GM19372 (cell line): ENCODE data around the gene RFC5.

Experiments used
- ATAC-seq: cut with Tn5 transposase; IDR thresholded peaks from one replicate; pipeline ENCODE4 v1.9.1; 2021; ENCODE audit warnings: mild to moderate bottlenecking, low read depth, moderate library complexity; ENCODE audit not compliant: unreplicated experiment

RFC5 gene

DNA sequence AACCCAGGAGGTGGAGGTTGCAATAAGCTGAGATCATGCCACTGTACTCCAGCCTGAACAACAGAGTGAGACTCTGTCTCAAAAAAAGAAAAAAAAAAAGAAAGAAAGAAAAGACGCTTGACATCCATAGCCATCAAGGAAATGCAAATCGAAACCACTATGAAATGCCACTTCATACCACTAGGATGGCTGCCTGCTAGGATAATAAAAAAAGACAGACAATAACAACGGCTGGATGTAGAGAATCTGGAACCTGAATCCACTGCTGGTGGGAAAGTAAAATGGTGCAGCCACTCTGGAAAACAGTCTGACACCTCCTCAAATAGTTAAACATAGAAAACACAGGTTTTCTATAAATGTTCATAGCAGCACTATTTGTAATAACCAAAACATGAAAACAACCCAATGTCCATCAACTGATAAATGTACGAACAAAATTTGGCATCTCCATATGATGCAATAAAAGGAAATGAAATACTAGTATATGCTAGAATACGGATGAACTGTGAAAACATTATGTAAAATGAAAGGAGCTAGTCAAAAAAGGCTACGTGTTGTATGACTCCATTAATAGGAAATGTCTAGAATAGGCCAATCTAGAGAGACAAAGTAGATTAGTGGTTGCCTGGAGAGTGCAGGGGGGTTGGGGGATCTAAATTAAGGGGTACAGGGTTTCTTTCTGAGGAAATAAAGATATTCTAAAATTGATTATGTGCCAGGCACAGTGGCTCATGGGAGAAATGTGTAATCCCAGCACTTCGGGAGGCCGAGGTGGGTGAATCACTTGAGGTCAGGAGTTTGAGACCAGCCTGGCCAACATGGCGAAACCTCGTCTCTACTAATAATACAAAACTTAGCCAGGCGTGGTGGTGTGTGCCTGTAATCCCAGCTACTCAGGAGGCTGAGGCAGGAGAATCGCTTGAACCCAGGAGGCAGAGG is 34.7 kb downstream of the RFC5 start:
- ATAC-seq: no peak

- no peak for ATAC-seq
Observed at GRCh38 chr12:118052324-118053070, 36.0 kb downstream of the RFC5 start.

DNA sequence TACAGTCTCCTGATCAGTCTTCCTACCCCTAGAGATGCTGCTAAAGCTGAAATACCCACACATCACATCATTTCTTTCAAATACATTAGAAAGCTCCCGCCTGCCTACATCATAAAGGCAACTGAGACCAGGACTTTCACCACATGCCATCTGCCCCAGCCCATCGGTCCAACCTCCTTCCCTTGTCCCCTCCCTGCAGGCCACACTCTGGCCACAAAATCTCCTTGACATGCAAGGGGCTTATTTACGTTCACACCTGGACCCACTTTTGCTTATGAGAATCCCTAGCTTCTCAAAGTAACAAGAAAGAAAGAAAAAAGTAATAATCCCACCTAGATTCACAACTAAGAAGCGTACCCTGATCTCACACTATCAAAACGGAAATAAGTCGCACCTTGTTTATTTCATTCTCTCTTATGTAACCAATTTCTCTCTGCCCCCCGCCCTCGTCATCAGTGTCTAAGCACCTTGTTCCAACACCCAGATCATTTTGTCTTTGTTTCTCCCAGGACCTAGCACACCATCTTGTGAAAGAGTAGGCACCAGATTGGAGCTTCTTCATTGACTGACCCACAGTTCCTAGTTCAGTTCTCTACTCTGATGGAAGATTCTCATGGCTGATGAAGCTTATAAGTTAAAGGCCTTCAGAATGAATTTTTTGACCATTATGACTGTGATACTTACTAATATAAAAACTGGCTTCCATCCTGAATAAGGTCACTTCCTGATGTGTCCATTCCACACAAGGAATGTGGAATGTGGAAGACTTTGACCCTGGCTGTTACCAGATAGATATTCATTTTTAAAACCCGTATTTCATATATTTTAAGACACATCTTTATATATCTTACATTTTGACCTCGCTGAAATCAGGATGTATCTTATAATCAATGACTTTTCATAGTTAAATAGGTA is 36.8 kb downstream of the RFC5 start:
- no peak for ATAC-seq

DNA sequence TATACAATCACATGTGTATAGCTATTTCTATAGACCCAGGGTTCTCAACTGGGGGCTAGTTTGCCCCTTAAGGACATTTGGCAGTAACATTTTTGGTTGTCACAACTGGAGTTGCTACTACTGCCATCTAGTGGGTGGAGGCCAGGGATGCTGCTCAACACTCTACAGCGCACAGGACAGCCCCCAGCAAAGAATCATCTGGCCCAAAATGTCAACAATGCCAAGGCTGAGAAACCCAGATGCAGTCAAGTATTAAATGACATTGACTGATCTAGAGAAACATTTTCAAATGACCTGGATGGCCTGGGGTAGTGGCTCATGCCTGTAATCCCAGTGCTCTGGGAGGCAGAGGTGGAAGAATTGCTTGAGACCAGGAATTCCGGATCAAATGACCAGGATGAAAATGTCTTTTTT is 38.6 kb downstream of the RFC5 start:
- ATAC-seq: no peak

DNA sequence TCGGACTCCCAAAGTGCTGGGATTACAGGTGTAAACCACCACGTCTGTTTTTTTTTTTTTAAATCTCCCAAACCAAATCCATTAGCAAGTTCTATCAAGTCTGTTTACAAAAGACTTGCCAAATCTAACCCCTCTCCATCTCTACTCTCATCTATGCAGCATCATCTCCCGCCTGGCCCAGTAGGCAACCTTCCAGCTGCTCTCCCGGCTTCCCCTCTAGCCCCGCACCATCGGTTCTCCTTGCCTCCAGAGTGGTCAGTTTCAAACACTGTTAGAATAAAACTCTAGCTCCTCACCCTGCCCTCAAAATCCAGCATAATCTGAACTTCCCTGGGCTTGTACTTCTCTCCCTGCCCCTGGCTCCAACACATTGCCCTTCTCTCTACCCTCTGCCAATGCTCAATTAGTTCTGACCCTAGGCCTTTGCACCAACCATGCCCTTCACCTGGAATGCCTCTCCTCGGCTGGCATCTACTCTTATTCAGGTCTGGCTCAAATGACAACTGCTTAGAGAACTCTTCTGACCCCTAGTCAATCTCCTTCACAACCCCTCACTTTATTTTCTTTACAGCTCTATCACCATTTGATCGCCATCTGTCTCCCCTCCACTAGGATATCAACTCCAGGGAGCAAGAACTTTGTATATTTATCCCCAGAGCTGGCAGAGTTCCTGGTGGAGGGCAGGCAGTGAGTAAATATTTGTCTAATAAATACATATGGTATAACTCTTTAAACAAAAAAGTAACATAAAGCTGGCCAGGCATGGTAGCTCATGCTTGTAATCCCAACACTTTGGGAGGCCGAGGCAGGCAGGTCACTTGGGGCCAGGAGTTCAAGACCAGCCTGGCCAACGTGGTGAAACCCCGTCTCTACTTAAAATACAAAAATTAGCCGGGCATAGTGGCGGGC is 39.6 kb downstream of the RFC5 start:
- no peak for ATAC-seq

GRCh38 chr12:118058227-118058626 is 41.7 kb downstream of the RFC5 start:
- ATAC-seq: no peak

GRCh38 chr12:118058881-118059280 is 42.4 kb downstream of the RFC5 start:
- no peak for ATAC-seq

- ATAC-seq: no peak
Observed at GRCh38 chr12:118059341-118060191, 43.1 kb downstream of the RFC5 start.

GRCh38 chr12:118060301-118061010 is 44.0 kb downstream of the RFC5 start:
- peak; percentile 42 for ATAC-seq

GRCh38 chr12:118061011-118061872 is 44.7 kb downstream of the RFC5 start, which contains the start of gene WSB2:
Gene WSB2, minus strand, starts transcription at chr12:118061179. Its CDS starts 131 bp downstream, at chr12:118061048.
- peak; percentile 39 for ATAC-seq

GRCh38 chr12:118061873-118062843 is 45.7 kb downstream of the RFC5 start:
- no peak for ATAC-seq

DNA sequence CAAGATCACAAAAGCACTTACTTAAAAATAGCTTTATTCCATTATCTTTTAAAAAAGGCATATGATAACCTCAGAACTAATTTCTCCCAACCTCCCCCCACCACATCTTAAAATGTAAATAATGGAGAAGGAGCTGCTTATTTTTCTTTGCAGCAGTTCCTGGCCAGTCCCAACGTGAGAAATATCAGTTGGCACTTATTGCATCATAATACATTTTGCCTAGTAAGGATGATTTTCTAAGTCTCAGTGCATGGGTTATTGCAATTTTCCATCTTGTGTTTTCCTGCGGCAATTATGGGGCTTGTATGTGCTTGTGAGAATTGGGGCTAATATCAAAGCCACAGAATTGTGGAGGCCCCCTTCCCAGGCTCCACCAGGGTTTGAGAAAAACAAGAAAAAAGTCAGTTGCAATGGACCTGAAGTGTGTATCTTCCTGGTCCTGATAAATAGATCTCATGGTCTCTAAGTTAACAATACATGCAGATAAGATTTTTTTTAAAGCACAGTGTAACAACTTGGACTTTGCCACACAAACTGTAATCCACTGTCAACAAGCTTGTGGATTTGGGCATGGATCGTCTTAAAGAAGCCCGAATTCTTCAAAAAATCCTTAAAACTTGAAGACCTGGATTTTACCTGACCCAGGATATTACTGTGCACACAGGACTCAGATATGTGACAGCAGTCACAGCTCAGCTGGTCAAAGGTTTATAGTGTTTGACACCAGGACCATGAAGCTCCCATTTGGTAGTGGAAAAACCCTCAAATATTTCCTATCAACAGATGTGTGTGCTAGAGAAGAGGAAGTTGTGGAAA is 47.3 kb downstream of the RFC5 start:
- ATAC-seq: no peak

DNA sequence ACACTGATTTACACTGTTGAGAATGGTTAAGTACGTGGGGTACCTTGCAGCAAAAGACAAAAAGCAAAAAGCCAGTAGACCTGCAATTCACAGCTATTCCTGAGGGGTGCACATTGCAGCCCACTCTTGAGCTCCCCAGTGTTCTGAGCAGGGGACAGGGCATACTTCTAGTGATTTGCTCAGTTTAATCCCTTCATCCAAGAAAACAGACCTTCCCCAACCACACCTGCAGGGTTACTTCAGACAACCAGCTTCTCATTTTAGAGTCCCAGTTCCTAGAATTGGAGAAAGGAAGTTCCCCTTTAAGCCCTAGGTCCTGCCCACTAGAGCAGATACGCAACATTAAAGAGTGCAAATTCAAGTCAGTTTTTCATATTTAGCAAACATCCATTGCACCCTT is 48.1 kb downstream of the RFC5 start:
- ATAC-seq: no peak

- no peak for ATAC-seq
Observed at GRCh38 chr12:118065380-118065779, 48.9 kb downstream of the RFC5 start.

DNA sequence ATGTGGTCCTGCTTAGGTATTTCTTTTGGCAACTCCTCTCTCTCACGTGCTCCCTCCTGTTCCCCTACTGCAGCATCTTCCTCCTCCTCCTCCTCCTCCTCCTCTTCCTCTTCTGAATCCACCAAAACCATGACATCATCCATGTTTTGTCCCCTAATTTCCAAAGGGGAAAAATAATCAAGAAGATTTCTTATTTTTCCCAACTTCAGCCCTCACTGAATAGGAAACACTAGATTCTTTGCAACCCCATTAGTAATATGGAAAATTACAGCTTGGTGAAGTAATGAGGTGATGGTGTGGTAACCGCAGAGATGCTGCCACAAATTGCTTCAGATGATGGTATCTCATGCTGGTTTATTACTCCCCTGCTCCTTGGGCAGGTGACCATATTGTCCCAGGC is 51.9 kb downstream of the RFC5 start:
- no peak for ATAC-seq
